Stimulated activated naive B cell treated with anti-CD40 and anti-IgM and Interleukin-4, amounts not matched to agents 10 μg/mL and 1 μg/mL and 100 μg/mL, for 72 hours (primary cell): Measurements from ENCODE around the gene QKI.

ENCODE experiments used
- ATAC-seq, 2 donors: fragments of 150-1000 bp; cut with Tn5 transposase; replicated peaks; 2 replicates each; pipeline ENCODE4 v1.10.0; 2021; ENCODE audit warnings: moderate library complexity in 1 of 2
- DNase-seq: peaks from one replicate; pipeline ENCODE4 v3.0.0; 2021
- H3K27ac Mint-ChIP-seq: one replicate; pipeline ENCODE4 v1.8.0; 2022; ENCODE audit warnings: mild to moderate bottlenecking, mixed read lengths
- H3K27me3 Mint-ChIP-seq, 2 donors: one replicate each; pipeline ENCODE4 v1.8.0; 2022; ENCODE audit warnings: mixed read lengths in 2 of 2
- H3K36me3 Mint-ChIP-seq, 2 donors: one replicate each; pipeline ENCODE4 v1.8.0; 2022; ENCODE audit warnings: mixed read lengths in 2 of 2, mild to moderate bottlenecking in 1 of 2
- H3K4me1 Mint-ChIP-seq, 2 donors: one replicate each; pipeline ENCODE4 v1.8.0; 2022; ENCODE audit warnings: mixed read lengths in 2 of 2, mild to moderate bottlenecking in 1 of 2
- H3K4me3 Mint-ChIP-seq, 2 donors: one replicate each; pipeline ENCODE4 v1.8.0; 2022; ENCODE audit warnings: mild to moderate bottlenecking in 2 of 2, mixed read lengths in 2 of 2, moderate library complexity in 1 of 2
- H3K9me3 Mint-ChIP-seq, 2 donors: one replicate each; pipeline ENCODE4 v1.8.0; 2022; ENCODE audit warnings: mixed read lengths in 2 of 2, mild to moderate bottlenecking in 1 of 2

Gene QKI

GRCh38 chr6:163620101-163620500, 205.6 kb downstream of the QKI start:
- H3K27me3 Mint-ChIP-seq: peaks cover 0 to 3% of the 10 kb centered on the region in 2 donors
- no peak overlapping the region for H3K4me3 Mint-ChIP-seq
- H3K9me3 Mint-ChIP-seq: peaks cover 2 to 5% of the 10 kb centered on the region in 2 donors
- ATAC-seq: no peak
- H3K27ac Mint-ChIP-seq: no peak overlapping the region
- peaks cover 0 to 2% of the 10 kb centered on the region in 2 donors for H3K4me1 Mint-ChIP-seq
- peaks cover 0 to 4% of the 10 kb centered on the region in 2 donors for H3K36me3 Mint-ChIP-seq
- DNase-seq: no peak

- Mint-ChIP-seq H3K4me1 (peaks cover 2 to 4% of the 10 kb centered on the region in 2 donors), H3K27ac (peak overlapping the region; percentile 39), H3K36me3 (peaks cover 0 to 4% of the 10 kb centered on the region in 2 donors), H3K27me3 (peaks cover 0 to 5% of the 10 kb centered on the region in 2 donors), H3K4me3 (no peak overlapping the region), H3K9me3 (peaks cover 2 to 5% of the 10 kb centered on the region in 2 donors)
- DNase-seq (no peak), ATAC-seq (no peak)
These were observed 206.3 kb downstream of the QKI start for GRCh38 chr6:163620670-163621330.

GRCh38 chr6:163625265-163625664, 210.7 kb downstream of the QKI start:
- no peak overlapping the region for H3K4me3 Mint-ChIP-seq
- peaks cover 13 to 14% of the 10 kb centered on the region in 2 donors for H3K4me1 Mint-ChIP-seq
- DNase-seq (no peak), ATAC-seq (no peak)
- peaks cover 5% of the 10 kb centered on the region in 2 donors for H3K9me3 Mint-ChIP-seq
- H3K27me3 Mint-ChIP-seq: peaks cover 7 to 19% of the 10 kb centered on the region in 2 donors
- H3K27ac Mint-ChIP-seq: no peak overlapping the region
- peaks cover 3 to 7% of the 10 kb centered on the region in 2 donors for H3K36me3 Mint-ChIP-seq

GRCh38 chr6:163626073-163626867, 211.8 kb downstream of the QKI start:
- peaks cover 3 to 7% of the 10 kb centered on the region in 2 donors for H3K36me3 Mint-ChIP-seq
- H3K4me1 Mint-ChIP-seq: peaks cover 12 to 14% of the 10 kb centered on the region in 2 donors
- DNase-seq: no peak
- H3K27ac Mint-ChIP-seq: no peak overlapping the region
- peaks cover 8 to 22% of the 10 kb centered on the region in 2 donors for H3K27me3 Mint-ChIP-seq
- no peak for ATAC-seq
- H3K9me3 Mint-ChIP-seq: peaks cover 5% of the 10 kb centered on the region in 2 donors
- no peak overlapping the region for H3K4me3 Mint-ChIP-seq

GRCh38 chr6:163627274-163628062, 212.9 kb downstream of the QKI start:
- H3K4me1 Mint-ChIP-seq: peaks cover 12 to 14% of the 10 kb centered on the region in 2 donors
- H3K9me3 Mint-ChIP-seq: peaks cover 0 to 3% of the 10 kb centered on the region in 2 donors
- DNase-seq: no peak
- no peak overlapping the region for H3K27ac Mint-ChIP-seq
- no peak overlapping the region for H3K4me3 Mint-ChIP-seq
- ATAC-seq: no peak
- H3K36me3 Mint-ChIP-seq: peaks cover 3% of the 10 kb centered on the region in 2 donors
- peaks cover 12 to 32% of the 10 kb centered on the region in 2 donors for H3K27me3 Mint-ChIP-seq
